Endothelial cell of umbilical vein (primary cell): ENCODE results near the gene SEC14L1. TPM values are rescaled to one million over a fixed set of nuclear protein-coding genes. Genes with fewer than 3 reads are reported as not detected.
A peak's percentile ranks its signal among the peaks of the same experiment; 100 is the strongest.

ENCODE experiments used
- BruUV-seq: library from RNA; stranded (reverse); fragments of 400-500 nt; replicated peaks from 2 replicates; lab custom pipeline; 2021; lab: Mats Ljungman, UMichigan
- CTCF ChIA-PET: fragments of 300-600, 350-600 bp; sonication (Branson Sonifier 250); formaldehyde crosslinking; loops from one replicate; lab custom pipeline; 2021; ENCODE audit warnings: antibody characterized with exemption, inconsistent platforms; lab: Charles Lee
- POLR2A ChIA-PET: fragments of 300-600, 350-600 bp; sonication (Branson Sonifier 250); formaldehyde crosslinking; loops from one replicate; lab custom pipeline; 2021; ENCODE audit warnings: antibody characterized with exemption, inconsistent platforms; lab: Charles Lee
- DNase-seq: peaks from one replicate; pipeline ENCODE4 v3.0.0-alpha.2; 2011; ENCODE audit warnings: low read depth, low spot score
- FAIRE-seq: peaks from 2 replicates; lab custom pipeline; 2011; peaks lifted over from hg19 to GRCh38; lab: Jason Lieb, UNC
- H2AFZ ChIP-seq: 2 replicates; pipeline ENCODE4 v1.6.0; 2012; ENCODE audit warnings: low read depth, low read length, control low read depth, inconsistent platforms
- H3K27ac ChIP-seq: 2 replicates; pipeline ENCODE4 v1.5.1; 2011; ENCODE audit warnings: low read depth, mild to moderate bottlenecking, control low read depth, low read length, moderate library complexity; ENCODE audit not compliant: insufficient read depth
- H3K27me3 ChIP-seq, 2 experiments: 2 replicates each; pipeline versions ENCODE4 v1.6.0 to v1.6.1; 2011; ENCODE audit warnings: low read length in 2 of 2, mixed read lengths in 1 of 2; ENCODE audit not compliant: control insufficient read depth in 2 of 2, insufficient read depth in 2 of 2
- H3K36me3 ChIP-seq, 2 experiments: 2 replicates in 1 of 2; 3 replicates in 1 of 2; pipeline ENCODE4 v1.5.1; 2011; ENCODE audit warnings: low read length in 2 of 2, mild to moderate bottlenecking in 1 of 2, moderate library complexity in 1 of 2; ENCODE audit not compliant: control insufficient read depth in 2 of 2, insufficient read depth in 2 of 2; ENCODE audit errors: extremely low read depth in 1 of 2
- H3K4me1 ChIP-seq: 3 replicates; pipeline ENCODE4 v1.5.1; 2011; ENCODE audit warnings: mild to moderate bottlenecking, low read length; ENCODE audit not compliant: control insufficient read depth, insufficient read depth; ENCODE audit errors: extremely low read depth
- H3K4me2 ChIP-seq: 2 replicates; pipeline ENCODE4 v1.6.1; 2011; ENCODE audit warnings: low read length, control low read depth, mixed read lengths; ENCODE audit not compliant: insufficient read depth
- H3K4me3 ChIP-seq, 3 experiments: fragments of 200-600 bp in 1 of 3; sonication (generic), shearing (Covaris generic) in 1 of 3; replicated peaks in 1 of 3; 2 replicates each; pipeline ENCODE4 v1.5.1; 2011 to 2016; ENCODE audit warnings: control low read depth in 3 of 3, low read length in 3 of 3, mild to moderate bottlenecking in 2 of 3, inconsistent platforms in 1 of 3, low read depth in 1 of 3, moderate library complexity in 1 of 3; ENCODE audit not compliant: insufficient read depth in 1 of 3
- H3K79me2 ChIP-seq: 2 replicates; pipeline ENCODE4 v1.6.0; 2012; ENCODE audit warnings: low read length, inconsistent platforms; ENCODE audit not compliant: control insufficient read depth, insufficient read depth
- H3K9ac ChIP-seq: replicated peaks from 2 replicates; pipeline ENCODE3; 2011; ENCODE audit warnings: low read length, control low read depth; ENCODE audit not compliant: insufficient read depth; ENCODE audit errors: extremely low read depth
- H3K9me1 ChIP-seq: replicated peaks from 3 replicates; pipeline ENCODE4 v1.6.0; 2011; ENCODE audit warnings: mild to moderate bottlenecking, low read length; ENCODE audit not compliant: control insufficient read depth, insufficient read depth; ENCODE audit errors: extremely low read depth
- H3K9me3 ChIP-seq: replicated peaks from 2 replicates; pipeline ENCODE4 v1.5.1; 2012; ENCODE audit warnings: low read length, inconsistent platforms; ENCODE audit not compliant: control insufficient read depth, insufficient read depth
- H4K20me1 ChIP-seq: replicated peaks from 2 replicates; pipeline ENCODE3; 2011; ENCODE audit warnings: mild to moderate bottlenecking, low read length; ENCODE audit not compliant: control insufficient read depth, insufficient read depth; ENCODE audit errors: extremely low read depth
- CTCF ChIP-seq, 2 donors: IDR thresholded peaks; 1 replicate in 1 of 2; 2 replicates in 1 of 2; pipeline ENCODE4 v1.5.1; 2011; ENCODE audit warnings: low read length in 2 of 2, mild to moderate bottlenecking in 2 of 2, moderate library complexity in 2 of 2, control low read depth in 1 of 2, inconsistent platforms in 1 of 2, low read depth in 1 of 2; ENCODE audit not compliant: insufficient read depth in 1 of 2; ENCODE audit errors: extremely low read depth in 1 of 2
- EZH2 ChIP-seq: IDR thresholded peaks from 2 replicates; pipeline ENCODE4 v1.6.1; 2012; ENCODE audit warnings: borderline replicate concordance, low read depth, mild to moderate bottlenecking, moderate library complexity, low read length, inconsistent platforms; ENCODE audit not compliant: severe bottlenecking
- FOS ChIP-seq: IDR thresholded peaks from 2 replicates; pipeline ENCODE4 v1.6.1; 2011; ENCODE audit warnings: mild to moderate bottlenecking, low read length, moderate library complexity, borderline replicate concordance; ENCODE audit not compliant: insufficient read depth
- GATA2 ChIP-seq: IDR thresholded peaks from 2 replicates; pipeline ENCODE4 v1.7.0; 2011; ENCODE audit warnings: low read depth, mild to moderate bottlenecking, moderate library complexity, mixed read lengths, low read length; ENCODE audit not compliant: insufficient read length, insufficient read depth
- JUN ChIP-seq: IDR thresholded peaks from 2 replicates; pipeline ENCODE4 v1.6.1; 2011; ENCODE audit warnings: borderline replicate concordance, low read depth; ENCODE audit not compliant: insufficient read length, insufficient read depth
- MAX ChIP-seq: IDR thresholded peaks from 2 replicates; pipeline ENCODE4 v1.6.1; 2011; ENCODE audit not compliant: insufficient read depth, insufficient read length
- MYC ChIP-seq: IDR thresholded peaks from one replicate; pipeline ENCODE4 v1.6.1; 2011; ENCODE audit warnings: mild to moderate bottlenecking, low read depth, low read length
- POLR2A ChIP-seq: IDR thresholded peaks from 2 replicates; pipeline ENCODE4 v1.6.1; 2012; ENCODE audit warnings: low read depth, mild to moderate bottlenecking, control low read depth, low read length
- POLR2AphosphoS5 ChIP-seq: IDR thresholded peaks from 2 replicates; pipeline ENCODE4 v1.6.1; 2012; ENCODE audit warnings: low read depth, mild to moderate bottlenecking, control low read depth, low read length, moderate library complexity; ENCODE audit not compliant: insufficient read depth
- dilution Hi-C: fragments of 300-500 bp; cut with MboI; formaldehyde crosslinking; loops from one replicate; pipeline ENCODE4 v1.15.0; 2019; ENCODE audit warnings: low sequenced_read_pairs; ENCODE audit not compliant: extremely low pct_ligation_motif_present
- intact Hi-C: fragments of 100-400 bp; cut with micrococcal nuclease; formaldehyde crosslinking; loops from one replicate; pipeline ENCODE4 v1.10.0; 2022
- polyA plus RNA-seq, 4 experiments: library from polyadenylated mRNA; depleted of rRNA in 3 of 4; stranded (reverse) in 3 of 4; unstranded in 1 of 4; fragments of >200 nt; gene quantifications; 2 replicates each; pipeline versions ENCODE4 v1.2.1 to v1.2.3, GENCODE V29; 2011 to 2012; ENCODE audit warnings: missing spikeins in 1 of 4
- total RNA-seq: library from RNA; stranded (reverse); gene quantifications from 2 replicates; pipeline ENCODE4 v1.2.3, GENCODE V29; 2021

Gene SEC14L1
- total and polyA plus RNA-seq, 2 donors (not counting 3 experiments of a cell fraction or from before 2014, with no cell fraction given) = 215 to 631 TPM

- peak overlapping the region; percentile 88 for H3K27ac ChIP-seq
- FAIRE-seq = no peak
- intact Hi-C loops = loop anchor here (1.0 kb wide), 1 partner anchor 8 kb away; no protein-coding TSS in a partner anchor
- peak overlapping the region; percentile 4 for H3K4me2 ChIP-seq
- ChIA-PET CTCF (interaction anchor here (0.8 to 1.8 kb wide), 7 partner anchors 8 to 89 kb away, joined by 3 to 7 read pairs (median 4); no protein-coding TSS in a partner anchor), POLR2A (no interaction called here)
- dilution Hi-C loops = no loop called here
- H3K4me3 ChIP-seq = no peak overlapping the region
- H3K9me3 ChIP-seq = peaks cover 3% of the 10 kb centered on the region
- no TSS peak for BruUV-seq
- DNase-seq = no peak
- no peaks in the 10 kb centered on the region for H3K9me1 ChIP-seq
- peaks cover 70% of the 10 kb centered on the region for H3K4me1 ChIP-seq
- no peak overlapping the region for H2AFZ ChIP-seq
- no peak for TF ChIP-seq POLR2A
- TF ChIP-seq JUN = no peak
- TF ChIP-seq EZH2 = no peak
- TF ChIP-seq CTCF (IDR thresholded peaks at IDR 0.05; ENCODE audit: extremely low read depth in 1 of 2, insufficient read depth in 1 of 2, low read depth in 1 of 2, low read length in 2 of 2) = no peak
- no peak for TF ChIP-seq MAX
- TF ChIP-seq FOS = no peak
- no peak for TF ChIP-seq POLR2AphosphoS5
- TF ChIP-seq MYC = no peak
- no peak for TF ChIP-seq GATA2
- no peak overlapping the region for H3K9ac ChIP-seq
- no peaks in the 10 kb centered on the region for H3K27me3 ChIP-seq
- no peaks in the 10 kb centered on the region for H4K20me1 ChIP-seq
- H3K36me3 ChIP-seq = peaks cover 8 to 12% of the 10 kb centered on the region in 2 experiments
- H3K79me2 ChIP-seq = peaks cover 98% of the 10 kb centered on the region
Observed at GRCh38 chr17:77177002-77177741, 36.4 kb downstream of the SEC14L1 start.
